ENCODE data around the gene RFX3. TPM values are rescaled to one million over a fixed set of nuclear protein-coding genes. Genes with fewer than 3 reads are reported as not detected.

Gene RFX3
- 10 to 100 TPM; 10.5 to 14.8 TPM for total RNA-seq
- 10 to 100 TPM; 16.6 to 26.2 (median 18.7) TPM for polyA plus RNA-seq (ENCODE audit: insufficient read length in 6 of 6)
- long read RNA-seq, donor 1, partial matches to known transcripts = 45 of 45 reads
- long read RNA-seq, donor 1, other reads (novel, unspliced or antisense) = 0 of 45 reads
- long read RNA-seq, donor 2 = 0 reads
- long read RNA-seq, donor 3 = 0 reads
- long read RNA-seq, donor 4 = 0 reads
- long read RNA-seq, donor 5, full-length matches to known transcripts = 1 of 1 reads
- long read RNA-seq, donor 5, partial matches to known transcripts = 0 of 1 reads
- long read RNA-seq, donor 5, other reads (novel, unspliced or antisense) = 0 of 1 reads
- long read RNA-seq, donor 6 = 0 reads
- long read RNA-seq, donor 7 = 0 reads
- long read RNA-seq, donor 8, partial matches to known transcripts = 0 of 1 reads
- long read RNA-seq, donor 8, other reads (novel, unspliced or antisense) = 0 of 1 reads
- long read RNA-seq, donor 9 = 0 reads
- long read RNA-seq, donor 10 = 0 reads
- long read RNA-seq, donor 11 = 0 reads
- long read RNA-seq, donor 12, partial matches to known transcripts = 9 of 9 reads
- long read RNA-seq, donor 12, other reads (novel, unspliced or antisense) = 0 of 9 reads

DNA sequence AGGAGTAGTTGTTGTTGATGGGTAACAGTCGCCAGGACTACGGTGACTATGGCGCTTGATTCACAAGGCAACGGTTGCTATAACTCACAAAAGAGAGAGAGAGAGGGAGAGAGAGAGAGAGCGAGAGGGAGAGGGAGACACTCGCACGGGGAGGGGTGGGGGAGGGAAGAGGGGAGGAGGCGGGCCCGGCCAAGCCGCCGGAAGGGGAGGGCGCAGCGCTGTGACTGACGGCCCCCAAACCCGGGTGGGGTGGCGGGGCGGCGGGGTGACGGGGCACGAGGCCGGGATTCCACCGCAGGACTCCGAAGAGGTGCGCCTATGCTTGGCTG is at the start of gene RFX3:
TSS of gene RFX3 (minus strand) at position 166 of the 329 bp plus-strand sequence. CDS start 130,413 bp downstream, outside the sequence.
- intact Hi-C loops (cut with DNase I) = no loop called here
- H3K36me3 ChIP-seq = no peaks in the 10 kb centered on the region
- H3K27me3 ChIP-seq = no peaks in the 10 kb centered on the region
- peak within 1 kb of the TSS; percentile 100 for H3K27ac ChIP-seq
- H3K4me1 ChIP-seq = peaks cover 10 to 39% of the 10 kb centered on the region in 2 donors
- DNase-seq (peak; percentile 92 to 98 (median 95)), ATAC-seq (peak; percentile 94)
- peak within 1 kb of the TSS; percentile 62 to 65 for H3K4me3 ChIP-seq
- no peaks in the 10 kb centered on the region for H3K9me3 ChIP-seq
- TF ChIP-seq, protein P1, sequence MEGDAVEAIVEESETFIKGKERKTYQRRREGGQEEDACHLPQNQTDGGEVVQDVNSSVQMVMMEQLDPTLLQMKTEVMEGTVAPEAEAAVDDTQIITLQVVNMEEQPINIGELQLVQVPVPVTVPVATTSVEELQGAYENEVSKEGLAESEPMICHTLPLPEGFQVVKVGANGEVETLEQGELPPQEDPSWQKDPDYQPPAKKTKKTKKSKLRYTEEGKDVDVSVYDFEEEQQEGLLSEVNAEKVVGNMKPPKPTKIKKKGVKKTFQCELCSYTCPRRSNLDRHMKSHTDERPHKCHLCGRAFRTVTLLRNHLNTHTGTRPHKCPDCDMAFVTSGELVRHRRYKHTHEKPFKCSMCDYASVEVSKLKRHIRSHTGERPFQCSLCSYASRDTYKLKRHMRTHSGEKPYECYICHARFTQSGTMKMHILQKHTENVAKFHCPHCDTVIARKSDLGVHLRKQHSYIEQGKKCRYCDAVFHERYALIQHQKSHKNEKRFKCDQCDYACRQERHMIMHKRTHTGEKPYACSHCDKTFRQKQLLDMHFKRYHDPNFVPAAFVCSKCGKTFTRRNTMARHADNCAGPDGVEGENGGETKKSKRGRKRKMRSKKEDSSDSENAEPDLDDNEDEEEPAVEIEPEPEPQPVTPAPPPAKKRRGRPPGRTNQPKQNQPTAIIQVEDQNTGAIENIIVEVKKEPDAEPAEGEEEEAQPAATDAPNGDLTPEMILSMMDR (IDR thresholded peaks at IDR 0.05) = no peak

DNA sequence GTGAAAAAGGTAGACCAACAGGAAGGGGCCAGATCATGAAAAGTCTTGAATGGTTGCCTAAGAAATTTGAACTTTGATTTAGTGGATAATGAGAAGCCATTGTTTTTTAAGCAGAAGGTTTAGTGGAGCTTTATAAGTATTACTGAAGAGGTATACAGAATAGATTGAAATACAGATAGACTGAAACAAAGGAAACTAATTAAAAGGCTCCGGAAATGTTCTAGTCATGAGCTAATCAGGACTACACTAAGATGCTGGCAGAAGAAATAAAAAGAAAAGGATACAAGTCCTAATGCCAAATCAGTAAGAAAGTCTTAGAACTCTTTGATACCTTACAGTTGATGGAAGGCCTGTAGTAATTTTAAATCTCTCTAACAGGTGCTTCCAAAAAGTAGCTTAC is 45.7 kb upstream of the RFX3 start:
- DNase-seq (no peak), ATAC-seq (no peak)
- Histone ChIP-seq H3K4me3 (no peak overlapping the region), H3K36me3 (no peaks in the 10 kb centered on the region), H3K27me3 (no peaks in the 10 kb centered on the region), H3K9me3 (no peaks in the 10 kb centered on the region), H3K27ac (no peak overlapping the region), H3K4me1 (no peaks in the 10 kb centered on the region)
- intact Hi-C loops (cut with DNase I) = no loop called here
- TF ChIP-seq, protein P1 (IDR thresholded peaks at IDR 0.05) = no peak

DNA sequence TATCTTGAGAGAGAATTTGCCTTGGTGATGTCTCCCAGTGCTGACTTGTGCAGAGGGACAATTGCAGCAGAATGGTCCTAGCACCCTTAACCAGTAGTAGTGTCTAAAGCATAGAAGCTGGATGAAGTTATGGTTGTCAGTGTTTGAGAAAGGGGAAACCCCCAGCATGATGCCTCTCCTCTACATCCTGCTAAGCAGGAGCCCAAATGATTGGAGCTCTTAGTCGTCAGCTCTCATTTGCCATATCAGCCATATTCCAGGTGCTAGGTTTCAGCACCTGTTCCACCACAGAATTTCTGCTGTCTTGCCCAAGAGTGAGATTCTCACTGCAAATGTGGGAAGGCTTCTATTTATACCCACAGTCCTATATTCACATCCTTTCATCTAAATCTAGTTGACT is 43.7 kb upstream of the RFX3 start:
- Histone ChIP-seq H3K4me1 (no peaks in the 10 kb centered on the region), H3K27me3 (no peaks in the 10 kb centered on the region), H3K4me3 (no peak overlapping the region), H3K36me3 (no peaks in the 10 kb centered on the region), H3K9me3 (no peaks in the 10 kb centered on the region), H3K27ac (no peak overlapping the region)
- no peak for DNase-seq
- intact Hi-C loops (cut with DNase I) = no loop called here
- no peak for ATAC-seq
- TF ChIP-seq, protein P1 (IDR thresholded peaks at IDR 0.05) = no peak

DNA sequence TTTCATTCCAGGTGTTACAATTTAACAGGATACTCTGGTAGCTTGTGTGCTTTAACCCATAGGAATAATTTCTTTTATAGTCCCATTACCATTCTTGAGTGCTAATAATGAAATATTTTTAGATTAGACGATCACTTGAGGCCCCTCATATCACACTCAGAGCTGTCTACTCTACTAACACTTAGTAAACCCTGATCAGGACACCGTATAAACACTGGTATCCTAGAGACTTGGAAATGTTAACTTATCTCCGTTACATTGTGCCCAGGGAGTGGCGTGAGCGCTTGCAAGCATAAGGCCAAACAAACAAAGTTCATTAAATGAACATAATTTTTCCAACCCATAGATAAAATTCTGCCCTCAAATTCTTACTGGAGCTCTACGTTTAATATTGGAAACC is 42.2 kb upstream of the RFX3 start:
- ATAC-seq (no peak), DNase-seq (no peak)
- intact Hi-C loops (cut with DNase I) = no loop called here
- Histone ChIP-seq H3K9me3 (no peaks in the 10 kb centered on the region), H3K4me3 (no peak overlapping the region), H3K27me3 (no peaks in the 10 kb centered on the region), H3K36me3 (no peaks in the 10 kb centered on the region), H3K4me1 (no peaks in the 10 kb centered on the region), H3K27ac (no peak overlapping the region)
- TF ChIP-seq, protein P1 (IDR thresholded peaks at IDR 0.05) = no peak

DNA sequence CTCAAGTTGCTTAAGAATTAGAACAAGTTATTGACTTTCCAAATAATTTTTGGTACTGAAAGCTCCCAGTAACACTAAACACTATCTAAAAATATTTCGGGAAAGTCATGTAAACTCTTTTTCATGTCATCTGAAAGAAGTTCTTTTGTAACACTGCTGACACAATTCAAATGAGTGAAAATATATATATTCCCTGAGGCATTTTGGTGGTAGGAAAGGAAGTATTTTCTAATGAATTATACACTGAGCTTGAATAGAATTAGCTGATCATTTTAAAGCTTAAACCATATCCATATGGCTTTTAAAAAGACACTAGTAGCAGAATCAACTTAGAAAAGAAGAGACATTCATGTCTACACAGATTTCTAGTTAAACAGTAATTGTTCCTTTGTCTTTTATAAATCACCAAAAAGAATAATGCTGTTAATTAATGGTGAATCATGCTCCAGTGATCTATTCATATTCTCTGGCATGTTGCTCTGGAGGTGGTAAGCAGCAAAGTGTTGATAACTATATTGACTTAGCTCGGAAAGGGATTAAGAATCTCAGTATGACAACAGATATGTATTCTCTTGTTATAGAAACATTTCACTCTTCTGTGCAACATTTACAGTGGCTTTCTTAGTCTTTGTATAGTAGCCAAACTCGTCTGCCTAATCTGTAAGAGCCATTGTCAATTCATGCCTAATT is 27.4 kb upstream of the RFX3 start:
- Histone ChIP-seq H3K27ac (no peak overlapping the region), H3K27me3 (no peaks in the 10 kb centered on the region), H3K4me1 (no peaks in the 10 kb centered on the region), H3K36me3 (peaks cover 0 to 9% of the 10 kb centered on the region in 2 donors), H3K9me3 (peaks cover 0 to 3% of the 10 kb centered on the region in 2 donors), H3K4me3 (no peak overlapping the region)
- DNase-seq = no peak
- no peak for ATAC-seq
- TF ChIP-seq, protein P1 (IDR thresholded peaks at IDR 0.05) = no peak
- intact Hi-C loops (cut with DNase I) = no loop called here

All from left lung (tissue), 14 donors.